Caco-2 (cell line): ENCODE data around the gene ARHGEF40. TPM values are rescaled to one million over a fixed set of nuclear protein-coding genes. Genes with fewer than 3 reads are reported as not detected.
A peak's percentile ranks its signal among the peaks of the same experiment; 100 is the strongest.

ENCODE experiments used
- BruUV-seq: library from RNA; stranded (reverse); fragments of 400-500 nt; replicated peaks from 2 replicates; lab custom pipeline; 2021; lab: Mats Ljungman, UMichigan
- CTCF ChIA-PET: fragments of 300-600 bp; sonication (Branson Sonifier 250); formaldehyde crosslinking; loops from one replicate; lab custom pipeline; 2022; ENCODE audit warnings: antibody characterized with exemption; lab: Charles Lee
- POLR2A ChIA-PET: fragments of 300-600 bp; sonication (Branson Sonifier 250); formaldehyde crosslinking; loops from one replicate; lab custom pipeline; 2022; ENCODE audit warnings: antibody characterized with exemption; lab: Charles Lee
- DNase-seq, 2 experiments: peaks; one replicate each; pipeline versions ENCODE4 v3.0.0 to v3.0.0-alpha.2; 2020 to 2022
- H3K27me3 ChIP-seq: replicated peaks from 2 replicates; pipeline ENCODE4 v1.6.0; 2011; ENCODE audit warnings: low read length; ENCODE audit not compliant: control insufficient read depth, insufficient read depth
- H3K36me3 ChIP-seq: 2 replicates; pipeline ENCODE4 v1.5.1; 2011; ENCODE audit warnings: low read length; ENCODE audit not compliant: control insufficient read depth, insufficient read depth
- H3K4me1 ChIP-seq: fragments of 250-450 bp; sonication (Bioruptor Pico); 2 replicates; pipeline ENCODE4 v1.5.1; 2020; ENCODE audit warnings: mild to moderate bottlenecking
- H3K4me3 ChIP-seq: 2 replicates; pipeline ENCODE4 v1.5.1; 2011; ENCODE audit warnings: low read depth, mild to moderate bottlenecking, control low read depth, low read length
- H3K9me3 ChIP-seq: fragments of 250-450 bp; sonication (Bioruptor Pico); 2 replicates; pipeline ENCODE4 v1.5.1; 2020; ENCODE audit warnings: mild to moderate bottlenecking, moderate library complexity
- H3K27ac Mint-ChIP-seq: one replicate; pipeline ENCODE4 v1.8.0; 2022; ENCODE audit warnings: mixed read lengths; ENCODE audit not compliant: unreplicated experiment
- H3K27me3 Mint-ChIP-seq: one replicate; pipeline ENCODE4 v1.8.0; 2022; ENCODE audit warnings: mixed read lengths; ENCODE audit not compliant: insufficient read depth, unreplicated experiment
- H3K36me3 Mint-ChIP-seq: one replicate; pipeline ENCODE4 v1.8.0; 2022; ENCODE audit warnings: mild to moderate bottlenecking, mixed read lengths; ENCODE audit not compliant: insufficient read depth, unreplicated experiment
- H3K4me1 Mint-ChIP-seq: one replicate; pipeline ENCODE4 v1.8.0; 2022; ENCODE audit warnings: low read depth, mixed read lengths; ENCODE audit not compliant: unreplicated experiment
- H3K4me3 Mint-ChIP-seq: one replicate; pipeline ENCODE4 v1.8.0; 2022; ENCODE audit warnings: mild to moderate bottlenecking, moderate library complexity, mixed read lengths; ENCODE audit not compliant: unreplicated experiment
- H3K9me3 Mint-ChIP-seq: one replicate; pipeline ENCODE4 v1.8.0; 2022; ENCODE audit warnings: mixed read lengths; ENCODE audit not compliant: unreplicated experiment
- CTCF ChIP-seq, 2 experiments: fragments of 200-600 bp in 1 of 2; IDR thresholded peaks; 1 replicate in 1 of 2; 2 replicates in 1 of 2; pipeline versions ENCODE4 v1.5.1 to v1.8.0; 2011 to 2022; ENCODE audit warnings: antibody characterized with exemption in 1 of 2, control low read depth in 1 of 2, inconsistent platforms in 1 of 2, low read depth in 1 of 2, low read length in 1 of 2, mild to moderate bottlenecking in 1 of 2, moderate library complexity in 1 of 2; ENCODE audit not compliant: insufficient read depth in 1 of 2, severe bottlenecking in 1 of 2, unreplicated experiment in 1 of 2
- intact Hi-C: fragments of 100-400 bp; cut with micrococcal nuclease; formaldehyde crosslinking; loops from one replicate; pipeline ENCODE4 v1.10.0; 2022; ENCODE audit not compliant: unreplicated experiment
- total RNA-seq: library from RNA; stranded (reverse); gene quantifications from 2 replicates; pipeline ENCODE4 v1.2.3, GENCODE V29; 2022

Gene ARHGEF40
- total RNA-seq, 1 experiment from 2014 or later = 7.1 TPM

- Mint-ChIP-seq H3K27ac (no peak overlapping the region), H3K27me3 (no peaks in the 10 kb centered on the region), H3K36me3 (peaks cover 11% of the 10 kb centered on the region), H3K4me3 (peak overlapping the region; percentile 35), H3K4me1 (peaks cover 22% of the 10 kb centered on the region), H3K9me3 (no peaks in the 10 kb centered on the region)
- Histone ChIP-seq H3K9me3 (no peaks in the 10 kb centered on the region), H3K36me3 (no peaks in the 10 kb centered on the region), H3K27me3 (no peaks in the 10 kb centered on the region), H3K4me1 (peaks cover 26% of the 10 kb centered on the region), H3K4me3 (no peak overlapping the region)
- ChIA-PET CTCF (interaction anchor here (1.3 to 1.4 kb wide), 2 partner anchors 36 to 38 kb away, joined by 4 read pairs; partner anchors contain the start of gene ARHGEF40), POLR2A (no interaction called here)
- TF ChIP-seq CTCF (IDR thresholded peaks at IDR 0.05; ENCODE audit: insufficient read depth in 1 of 2, low read depth in 1 of 2, low read length in 1 of 2, severe bottlenecking in 1 of 2, unreplicated experiment in 1 of 2) = peak; percentile 88 to 95
- no TSS peak for BruUV-seq
- peak; percentile 81 to 85 for DNase-seq
- intact Hi-C loops = no loop called here
Observed at GRCh38 chr14:21106498-21107282, 36.6 kb downstream of the ARHGEF40 start.

GRCh38 chr14:21107283-21107800 is 37.2 kb downstream of the ARHGEF40 start:
- ChIA-PET CTCF (no interaction called here), POLR2A (interaction anchor here (0.6 kb wide), 1 partner anchor 13 kb away, joined by 12 read pairs; no protein-coding TSS in a partner anchor)
- no peaks in the 10 kb centered on the region for H3K9me3 ChIP-seq
- no peak for TF ChIP-seq CTCF (IDR thresholded peaks at IDR 0.05; ENCODE audit: insufficient read depth in 1 of 2, low read depth in 1 of 2, low read length in 1 of 2, severe bottlenecking in 1 of 2, unreplicated experiment in 1 of 2)
- Mint-ChIP-seq H3K36me3 (peaks cover 11% of the 10 kb centered on the region), H3K4me3 (no peak overlapping the region), H3K27me3 (no peaks in the 10 kb centered on the region), H3K4me1 (peaks cover 18% of the 10 kb centered on the region), H3K27ac (no peak overlapping the region), H3K9me3 (no peaks in the 10 kb centered on the region)
- no peak for DNase-seq
- no peaks in the 10 kb centered on the region for H3K27me3 ChIP-seq
- H3K36me3 ChIP-seq = no peaks in the 10 kb centered on the region
- intact Hi-C loops = no loop called here
- BruUV-seq = no TSS peak
- no peak overlapping the region for H3K4me3 ChIP-seq
- H3K4me1 ChIP-seq = peaks cover 23% of the 10 kb centered on the region

GRCh38 chr14:21108791-21109190 is 38.7 kb downstream of the ARHGEF40 start:
- H3K4me3 ChIP-seq = no peak overlapping the region
- H3K36me3 Mint-ChIP-seq = peaks cover 5% of the 10 kb centered on the region
- H3K27me3 Mint-ChIP-seq = no peaks in the 10 kb centered on the region
- H3K4me1 ChIP-seq = peaks cover 17% of the 10 kb centered on the region
- H3K4me3 Mint-ChIP-seq = no peak overlapping the region
- H3K4me1 Mint-ChIP-seq = peaks cover 6% of the 10 kb centered on the region
- H3K9me3 Mint-ChIP-seq = no peaks in the 10 kb centered on the region
- POLR2A ChIA-PET = no interaction called here
- TF ChIP-seq CTCF (IDR thresholded peaks at IDR 0.05; ENCODE audit: insufficient read depth in 1 of 2, low read depth in 1 of 2, low read length in 1 of 2, severe bottlenecking in 1 of 2, unreplicated experiment in 1 of 2) = no peak
- no TSS peak for BruUV-seq
- no peak for DNase-seq
- no peaks in the 10 kb centered on the region for H3K27me3 ChIP-seq
- no peaks in the 10 kb centered on the region for H3K36me3 ChIP-seq
- intact Hi-C loops = no loop called here
- H3K9me3 ChIP-seq = no peaks in the 10 kb centered on the region
- CTCF ChIA-PET = interaction anchor here (0.6 to 1.3 kb wide), 2 partner anchors 40 to 101 kb away, joined by 3 to 5 read pairs; no protein-coding TSS in a partner anchor
- H3K27ac Mint-ChIP-seq = no peak overlapping the region
